Measurements from ENCODE around the gene CUX1. TPM values are rescaled to one million over a fixed set of nuclear protein-coding genes. Genes with fewer than 3 reads are reported as not detected.

The CUX1 gene
- total RNA-seq, 3 donors from 2014 or later, result 85.2 to 167 (median 120) TPM

GRCh38 chr7:102277901-102278300 lies 460.5 kb downstream of the CUX1 start:
- Histone ChIP-seq H3K4me1 (ENCODE audit: low read depth) (peaks cover 14% of the 10 kb centered on the region), H3K9me3 (no peaks in the 10 kb centered on the region), H3K36me3 (ENCODE audit: low read depth) (no peaks in the 10 kb centered on the region), H3K4me3 (no peak overlapping the region)
- ATAC-seq (no peak), DNase-seq (no peak)
- TF ChIP-seq CTCF (IDR thresholded peaks at IDR 0.05), result no peak
- intact Hi-C loops (cut with DNase I, micrococcal nuclease), result no loop called here

- intact Hi-C loops (cut with DNase I, micrococcal nuclease), result loop anchor here (5.0 to 10.0 kb wide), 2 partner anchors 108 to 115 kb away; partner anchors contain the start of gene PRKRIP1 (in 1 of the 2)
These were observed 462.3 kb downstream of the CUX1 start for GRCh38 chr7:102279537-102280400.

GRCh38 chr7:102280521-102280920 lies 463.1 kb downstream of the CUX1 start:
- H3K9me3 ChIP-seq, result no peaks in the 10 kb centered on the region
- H3K36me3 ChIP-seq (ENCODE audit: low read depth), result no peaks in the 10 kb centered on the region
- H3K4me3 ChIP-seq, result no peak overlapping the region
- ATAC-seq (no peak), DNase-seq (no peak)
- H3K4me1 ChIP-seq (ENCODE audit: low read depth), result no peaks in the 10 kb centered on the region
- no peak for TF ChIP-seq CTCF (IDR thresholded peaks at IDR 0.05)
- intact Hi-C loops (cut with DNase I, micrococcal nuclease), result loop anchor here (5.0 to 10.0 kb wide), 2 partner anchors 107 to 114 kb away; partner anchors contain the start of gene PRKRIP1 (in 1 of the 2)

More at GRCh38 chr7:102279537-102280400, 462.3 kb downstream of the CUX1 start:
- H3K4me3 ChIP-seq, result no peak overlapping the region
- peak; percentile 40 for TF ChIP-seq CTCF (IDR thresholded peaks at IDR 0.05)
- peaks cover 4% of the 10 kb centered on the region for H3K4me1 ChIP-seq (ENCODE audit: low read depth)
- no peaks in the 10 kb centered on the region for H3K9me3 ChIP-seq
- H3K36me3 ChIP-seq (ENCODE audit: low read depth), result no peaks in the 10 kb centered on the region
- ATAC-seq (peak; percentile 72), DNase-seq (peak in 2 of 3 donors; percentile 48 to 55)

- no peak for TF ChIP-seq CTCF (IDR thresholded peaks at IDR 0.05)
- intact Hi-C loops (cut with DNase I, micrococcal nuclease), result loop anchor here (5.0 to 10.0 kb wide), 2 partner anchors 106 to 113 kb away; partner anchors contain the start of gene PRKRIP1 (in 1 of the 2)
- DNase-seq, result no peak
These were observed 464.4 kb downstream of the CUX1 start for GRCh38 chr7:102281785-102282184.

GRCh38 chr7:102282465-102283362 lies 465.3 kb downstream of the CUX1 start:
- no peaks in the 10 kb centered on the region for H3K36me3 ChIP-seq (ENCODE audit: low read depth)
- ATAC-seq (no peak), DNase-seq (no peak)
- intact Hi-C loops (cut with DNase I, micrococcal nuclease), result loop anchor here (5.0 to 10.0 kb wide), 2 partner anchors 105 to 112 kb away; partner anchors contain the start of gene PRKRIP1 (in 1 of the 2)
- no peak for TF ChIP-seq CTCF (IDR thresholded peaks at IDR 0.05)
- peaks cover 11% of the 10 kb centered on the region for H3K4me1 ChIP-seq (ENCODE audit: low read depth)
- H3K4me3 ChIP-seq, result no peak overlapping the region
- no peaks in the 10 kb centered on the region for H3K9me3 ChIP-seq

More at GRCh38 chr7:102281785-102282184, 464.4 kb downstream of the CUX1 start:
- Histone ChIP-seq H3K36me3 (ENCODE audit: low read depth) (no peaks in the 10 kb centered on the region), H3K4me3 (no peak overlapping the region), H3K9me3 (no peaks in the 10 kb centered on the region), H3K4me1 (ENCODE audit: low read depth) (peaks cover 6% of the 10 kb centered on the region)
- ATAC-seq, result no peak

Measured in mucosa of descending colon (tissue), 3 donors.